DND-41 (cell line): ENCODE data around the gene RABL2A.

Experiments used
- ATAC-seq: fragments of 200-7000 bp; cut with Tn5 transposase; 3 replicates; pipeline ENCODE4 v1.9.1; 2021; ENCODE audit warnings: low read depth; ENCODE audit not compliant: insufficient read depth
- DNase-seq: peaks from one replicate; pipeline ENCODE4 v3.0.0-alpha.2; 2020
- H2AFZ ChIP-seq: 2 replicates; pipeline ENCODE4 v1.6.0; 2012; ENCODE audit warnings: low read depth, low read length
- H3K27ac ChIP-seq: 2 replicates; pipeline ENCODE4 v1.5.1; 2012; ENCODE audit warnings: low read length, inconsistent platforms
- H3K27me3 ChIP-seq: fragments of 200-600 bp; sonication (generic); 2 replicates; pipeline ENCODE4 v1.6.0; 2012; ENCODE audit warnings: low read length, mild to moderate bottlenecking, inconsistent platforms; ENCODE audit not compliant: insufficient read depth, poor library complexity
- H3K36me3 ChIP-seq: 2 replicates; pipeline ENCODE4 v1.5.1; 2012; ENCODE audit warnings: low read length, inconsistent platforms; ENCODE audit not compliant: insufficient read depth
- H3K4me1 ChIP-seq: 2 replicates; pipeline ENCODE4 v1.5.1; 2012; ENCODE audit warnings: mild to moderate bottlenecking, low read length; ENCODE audit not compliant: insufficient read depth
- H3K4me2 ChIP-seq: 2 replicates; pipeline ENCODE4 v1.6.0; 2012; ENCODE audit warnings: mild to moderate bottlenecking, moderate library complexity, low read length, inconsistent platforms; ENCODE audit not compliant: insufficient read depth
- H3K4me3 ChIP-seq, 2 experiments: fragments of 200-600 bp in 1 of 2; shearing (Covaris generic) in 1 of 2; 2 replicates each; pipeline ENCODE4 v1.5.1; 2012 to 2016; ENCODE audit warnings: inconsistent platforms in 2 of 2, low read length in 2 of 2, mild to moderate bottlenecking in 2 of 2, low read depth in 1 of 2, moderate library complexity in 1 of 2
- H3K79me2 ChIP-seq: 2 replicates; pipeline ENCODE4 v1.6.0; 2012; ENCODE audit warnings: low read length, inconsistent platforms; ENCODE audit not compliant: insufficient read depth
- H3K9ac ChIP-seq: 2 replicates; pipeline ENCODE4 v1.6.0; 2012; ENCODE audit warnings: low read depth, mild to moderate bottlenecking, inconsistent platforms, low read length, moderate library complexity
- H3K9me3 ChIP-seq: 2 replicates; pipeline ENCODE4 v1.5.1; 2012; ENCODE audit warnings: low read length, moderate library complexity, mild to moderate bottlenecking, inconsistent platforms; ENCODE audit not compliant: insufficient read depth, severe bottlenecking
- H4K20me1 ChIP-seq: 2 replicates; pipeline ENCODE4 v1.6.0; 2012; ENCODE audit warnings: low read length; ENCODE audit not compliant: insufficient read depth
- CTCF ChIP-seq: IDR thresholded peaks from 2 replicates; pipeline ENCODE4 v1.5.1; 2012; ENCODE audit warnings: borderline replicate concordance, low read length, moderate library complexity, mild to moderate bottlenecking; ENCODE audit not compliant: poor library complexity, severe bottlenecking; ENCODE audit errors: extremely low read depth
- EZH2 ChIP-seq: IDR thresholded peaks from 3 replicates; pipeline ENCODE4 v1.6.1; 2012; ENCODE audit warnings: borderline replicate concordance, low read depth, mild to moderate bottlenecking, moderate library complexity, low read length, inconsistent platforms; ENCODE audit not compliant: severe bottlenecking

RABL2A gene

GRCh38 chr2:113672326-113672932 lies 45.4 kb downstream of the RABL2A start:
- H3K4me2 ChIP-seq: no peak overlapping the region
- no peaks in the 10 kb centered on the region for H4K20me1 ChIP-seq
- TF ChIP-seq CTCF (no peak), EZH2 (no peak)
- no peaks in the 10 kb centered on the region for H3K4me1 ChIP-seq
- DNase-seq: no peak
- no peak overlapping the region for H3K4me3 ChIP-seq
- H3K27ac ChIP-seq: no peak overlapping the region
- H3K36me3 ChIP-seq: no peaks in the 10 kb centered on the region
- no peaks in the 10 kb centered on the region for H3K9me3 ChIP-seq
- no peak for ATAC-seq
- H3K9ac ChIP-seq: no peak overlapping the region
- H3K79me2 ChIP-seq: no peaks in the 10 kb centered on the region
- no peaks in the 10 kb centered on the region for H3K27me3 ChIP-seq
- H2AFZ ChIP-seq: no peak overlapping the region

DNA sequence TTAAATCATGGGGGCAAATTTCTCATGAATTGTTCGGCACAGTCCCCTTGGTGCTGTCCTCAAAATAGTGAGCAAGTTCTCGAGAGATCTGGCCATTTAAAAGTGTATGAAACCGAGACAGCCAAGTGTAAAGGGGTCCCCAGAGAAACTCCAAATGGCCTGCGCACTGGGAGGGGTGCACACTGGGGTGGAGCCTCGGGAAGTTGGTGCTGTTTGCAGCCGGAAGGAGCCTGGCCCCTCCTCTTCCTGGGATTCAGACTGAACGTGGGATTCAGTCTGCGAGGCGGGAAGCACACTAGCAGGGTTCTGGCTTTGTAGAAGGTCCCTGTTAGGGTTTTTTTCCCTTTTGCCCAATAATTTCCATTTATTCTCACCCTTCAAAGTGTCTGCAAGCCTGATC lies 48.8 kb downstream of the RABL2A start:
- no peaks in the 10 kb centered on the region for H3K27me3 ChIP-seq
- H3K36me3 ChIP-seq: no peaks in the 10 kb centered on the region
- H3K4me2 ChIP-seq: no peak overlapping the region
- H3K79me2 ChIP-seq: no peaks in the 10 kb centered on the region
- no peaks in the 10 kb centered on the region for H3K4me1 ChIP-seq
- no peak overlapping the region for H3K9ac ChIP-seq
- no peak for DNase-seq
- no peak for ATAC-seq
- no peaks in the 10 kb centered on the region for H4K20me1 ChIP-seq
- H3K9me3 ChIP-seq: no peaks in the 10 kb centered on the region
- H2AFZ ChIP-seq: no peak overlapping the region
- H3K4me3 ChIP-seq: no peak overlapping the region
- TF ChIP-seq EZH2 (no peak), CTCF (no peak)
- H3K27ac ChIP-seq: no peak overlapping the region

- no peak for DNase-seq
- TF ChIP-seq EZH2 (no peak), CTCF (no peak)
- Histone ChIP-seq H3K4me3 (no peak overlapping the region), H3K9ac (no peak overlapping the region), H3K4me2 (no peak overlapping the region), H3K4me1 (no peaks in the 10 kb centered on the region), H3K27ac (no peak overlapping the region), H3K27me3 (no peaks in the 10 kb centered on the region), H3K9me3 (no peaks in the 10 kb centered on the region), H3K79me2 (no peaks in the 10 kb centered on the region), H4K20me1 (no peaks in the 10 kb centered on the region), H3K36me3 (no peaks in the 10 kb centered on the region), H2AFZ (no peak overlapping the region)
- ATAC-seq: no peak
Measured at GRCh38 chr2:113676623-113677266, 49.7 kb downstream of the RABL2A start.
